GM19438 (cell line): ENCODE results near the gene KRT80.

Source experiments
- ATAC-seq: cut with Tn5 transposase; IDR thresholded peaks from one replicate; pipeline ENCODE4 v1.9.1; 2021; ENCODE audit warnings: low read depth; ENCODE audit not compliant: unreplicated experiment

The KRT80 gene

DNA sequence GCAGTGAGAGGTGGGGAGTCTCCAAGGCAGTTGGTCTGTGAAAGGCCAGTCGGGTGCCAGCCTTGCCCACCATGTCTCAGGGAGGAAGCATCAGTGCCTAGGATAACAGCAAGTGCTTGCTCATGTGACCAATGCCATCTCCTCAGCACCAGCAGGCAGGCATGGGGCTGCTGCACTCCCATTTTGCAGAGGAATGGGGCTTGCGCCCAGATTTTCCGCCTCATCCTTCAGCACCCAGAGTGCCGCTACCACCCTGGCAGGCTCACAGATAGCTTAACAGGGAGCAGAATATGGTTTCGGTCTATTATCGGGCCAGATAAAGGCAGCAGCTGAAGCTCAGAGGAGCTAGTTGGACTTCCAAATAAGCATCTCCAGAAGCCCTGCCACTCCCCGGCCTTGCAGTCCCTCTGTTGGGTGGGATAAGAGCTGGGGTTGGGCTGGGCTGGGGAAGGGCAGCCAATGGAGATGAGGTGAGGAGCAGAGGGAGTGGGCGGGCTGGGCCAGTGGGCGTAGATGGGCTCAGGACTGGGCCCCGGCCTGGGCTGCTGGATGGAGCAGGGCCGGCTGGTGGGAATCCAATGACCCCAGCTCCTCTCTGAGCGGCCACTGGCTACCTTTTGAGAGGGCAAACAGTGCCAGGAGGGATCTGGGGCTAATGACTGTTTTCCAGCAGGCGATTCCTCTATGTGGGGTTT is 8.4 kb upstream of the KRT80 start:
- no peak for ATAC-seq

DNA sequence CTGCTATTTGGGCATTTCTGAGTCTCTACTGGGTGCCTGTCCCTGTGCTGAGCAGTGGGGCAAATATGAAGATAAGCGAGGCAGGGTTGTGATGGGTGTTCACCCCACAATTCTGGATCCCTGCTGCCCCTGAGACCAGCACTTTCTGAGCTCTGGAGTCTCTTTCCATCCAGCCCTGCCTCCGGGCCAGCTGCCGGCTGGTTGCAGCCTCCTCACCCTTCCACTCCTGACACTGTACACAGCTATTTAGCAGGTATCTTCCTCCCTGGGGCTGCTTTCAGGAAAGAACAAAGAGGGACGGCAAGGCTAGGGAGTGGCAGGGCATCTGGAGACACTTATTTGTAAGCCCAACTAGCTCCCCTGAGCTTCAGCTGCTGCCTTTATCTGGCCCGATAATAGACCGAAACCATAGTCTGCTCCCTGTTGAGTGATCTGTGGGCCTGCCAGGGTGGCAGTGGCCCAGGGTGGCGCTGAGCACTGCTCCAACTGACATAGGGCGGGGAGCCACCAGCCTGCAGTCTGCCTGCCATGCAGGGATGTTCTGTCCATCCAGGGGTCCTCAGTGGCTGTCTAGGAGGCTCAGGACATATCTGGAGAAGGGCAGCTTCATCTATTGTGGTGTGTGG is 7.6 kb upstream of the KRT80 start:
- no peak for ATAC-seq

GRCh38 chr12:52198454-52199215 is 6.8 kb upstream of the KRT80 start:
- ATAC-seq, result no peak

DNA sequence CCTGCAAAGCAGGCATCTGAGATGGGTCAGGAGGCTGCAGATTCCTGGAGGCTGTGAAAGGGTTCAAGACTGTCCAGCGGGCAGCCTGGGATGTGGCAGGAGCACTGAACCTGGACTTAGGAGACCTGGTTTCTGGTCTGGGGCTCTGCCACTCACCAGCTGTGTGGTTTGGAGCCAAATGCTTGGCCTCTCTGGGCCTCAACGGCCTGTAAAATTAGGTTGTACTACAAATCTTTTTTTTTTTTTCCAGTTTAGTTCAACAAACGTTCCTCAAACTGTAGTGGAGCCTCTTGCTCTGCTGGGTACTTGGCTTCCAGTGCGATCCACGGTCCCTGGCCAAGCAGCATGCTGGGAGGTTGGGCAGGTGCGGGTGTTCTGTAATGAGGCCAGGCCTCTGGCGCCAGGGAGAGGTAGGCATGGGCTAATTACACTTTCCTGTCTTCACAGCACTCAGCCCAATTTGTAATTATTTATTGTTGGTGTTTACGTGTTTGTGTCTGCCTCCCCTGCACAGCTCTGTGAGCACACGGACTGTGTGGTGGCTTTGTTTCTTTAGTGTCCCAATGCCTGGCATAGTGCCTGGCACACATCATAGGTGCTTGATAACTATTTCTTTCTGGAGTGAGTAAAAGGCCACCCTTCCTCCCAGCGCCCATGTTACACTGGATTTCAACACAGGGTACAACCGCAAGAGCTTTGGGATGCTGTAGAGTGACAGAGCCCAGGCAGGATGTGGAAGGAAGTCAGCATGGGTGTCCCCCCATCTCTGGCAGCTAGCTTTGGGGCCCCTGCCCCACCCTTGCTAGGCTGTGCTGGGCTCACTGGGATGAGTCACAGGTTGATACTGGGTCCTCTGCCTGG is 5.8 kb upstream of the KRT80 start:
- no peak for ATAC-seq

- ATAC-seq, result no peak
Observed at GRCh38 chr12:52195065-52195730, 3.4 kb upstream of the KRT80 start.

DNA sequence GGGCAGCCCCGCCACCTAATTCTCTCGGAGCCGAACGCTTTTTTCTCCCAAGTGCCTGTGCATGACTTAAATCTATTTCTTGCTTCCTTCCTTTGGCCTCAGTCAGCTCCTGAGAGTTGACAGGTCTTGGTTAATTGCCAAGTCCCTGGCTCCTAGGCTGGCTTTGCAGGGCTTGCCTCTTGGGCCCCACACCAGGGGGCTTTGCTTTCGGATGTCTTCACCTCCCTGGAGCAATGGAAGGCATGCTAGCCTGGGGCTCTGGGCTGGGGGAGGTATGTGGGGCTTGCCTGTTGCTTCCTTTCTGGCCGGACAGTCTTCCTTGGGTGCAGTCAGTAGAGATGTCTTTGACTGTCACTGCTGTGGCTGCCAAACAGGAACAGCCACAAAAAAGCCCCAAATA is 2.2 kb upstream of the KRT80 start:
- ATAC-seq, result no peak

- no peak for ATAC-seq
Observed at GRCh38 chr12:52193532-52193931, 1.7 kb upstream of the KRT80 start.

DNA sequence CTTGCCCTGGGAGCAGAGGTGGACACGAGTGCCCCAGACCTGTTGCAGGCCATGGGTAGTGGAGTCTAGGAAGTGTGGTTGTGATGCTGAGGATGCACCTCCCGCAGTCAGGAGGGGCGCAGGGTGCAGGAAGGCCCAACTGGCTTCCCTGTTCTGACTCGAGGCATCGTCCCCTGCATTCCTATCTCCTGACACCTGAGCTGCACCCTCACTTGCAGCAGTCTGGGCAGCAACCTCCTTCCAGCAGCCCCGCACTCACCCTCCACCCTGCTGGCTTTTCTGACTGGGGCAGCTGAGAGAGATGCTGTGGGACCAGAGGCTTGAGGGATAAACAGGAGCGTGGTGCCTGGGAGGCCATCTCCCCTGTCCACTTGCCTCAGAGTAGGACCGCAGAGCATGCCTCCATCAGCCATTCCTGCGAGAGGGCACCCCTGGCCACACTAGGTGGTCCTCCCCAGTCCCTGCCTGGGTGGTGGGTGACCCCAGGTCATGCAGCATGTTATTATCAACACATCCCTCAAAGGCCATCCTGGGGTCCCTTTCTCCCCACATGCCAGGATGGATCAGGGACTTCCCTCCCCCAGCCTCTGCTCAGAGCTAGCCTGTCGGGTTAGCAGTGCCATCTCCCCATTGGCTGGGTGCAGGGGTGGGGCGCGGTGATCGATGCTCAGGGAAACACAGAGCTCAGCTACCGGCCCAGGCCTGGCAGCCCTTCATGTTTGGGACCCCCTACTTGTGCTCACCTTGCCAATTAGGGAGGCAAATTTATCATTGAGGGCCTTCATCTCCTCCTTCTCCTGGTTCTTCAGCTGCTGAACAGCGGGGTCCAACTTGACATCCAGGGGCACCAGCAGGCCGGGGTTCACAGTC is 719 bp downstream of the KRT80 start:
- ATAC-seq, result no peak

DNA sequence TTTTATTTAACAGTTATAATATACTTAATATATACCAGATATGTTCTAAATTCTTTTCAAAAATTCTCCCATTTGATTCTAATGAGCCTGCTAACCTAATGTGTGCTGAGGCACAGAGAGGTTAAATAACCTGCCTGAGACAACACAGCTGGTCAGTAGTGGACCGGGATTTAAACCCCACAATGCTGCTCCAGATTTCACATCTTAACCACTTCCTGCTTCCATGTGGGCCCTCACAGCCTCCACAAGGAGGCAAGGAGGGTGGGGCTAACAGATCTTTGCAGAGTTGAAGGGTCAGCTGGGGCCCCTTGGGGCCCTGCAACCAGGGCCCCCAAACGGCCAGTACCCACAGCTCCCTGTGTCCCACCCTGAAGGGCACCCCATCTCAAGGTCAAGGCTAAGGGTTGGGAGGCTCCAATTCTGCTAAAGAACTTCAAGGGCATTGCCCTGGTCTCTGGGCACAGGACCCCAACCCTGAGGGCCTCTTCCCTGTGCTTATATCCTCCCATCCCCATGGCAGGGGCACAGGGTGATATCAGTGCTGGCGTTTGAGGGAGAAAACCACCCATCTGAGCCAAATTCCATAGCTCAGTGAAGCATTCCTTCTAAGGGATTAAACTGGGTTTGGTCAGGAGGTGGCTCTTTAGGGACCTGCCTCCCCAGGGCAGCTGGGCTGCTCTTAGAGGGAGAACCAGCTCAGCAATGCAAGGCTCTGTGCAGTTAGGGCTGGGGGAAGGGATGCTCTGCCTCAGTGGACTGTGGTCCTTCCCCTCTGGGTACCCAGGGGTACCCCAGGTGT is 2.2 kb downstream of the KRT80 start:
- no peak for ATAC-seq

DNA sequence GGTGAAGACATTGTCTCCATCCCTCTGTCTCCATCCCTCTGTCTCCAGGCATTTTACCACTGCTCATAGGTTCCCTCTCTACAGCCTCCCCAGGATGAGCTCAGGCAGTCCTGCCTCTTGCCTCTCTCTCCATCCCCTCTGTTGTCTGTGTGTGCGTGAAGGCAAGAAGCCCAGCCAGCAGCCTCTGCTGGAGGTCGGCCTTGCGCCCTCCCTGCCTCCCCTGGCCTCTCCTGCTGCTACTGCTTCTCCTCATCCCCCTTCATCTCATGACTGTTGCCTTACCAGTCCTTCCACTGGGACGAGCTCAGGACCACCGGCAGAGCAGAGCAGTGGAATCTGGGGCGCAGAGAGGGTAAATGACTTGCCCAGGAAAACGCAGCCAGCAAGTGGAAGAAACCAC is 3.2 kb downstream of the KRT80 start:
- ATAC-seq, result no peak

DNA sequence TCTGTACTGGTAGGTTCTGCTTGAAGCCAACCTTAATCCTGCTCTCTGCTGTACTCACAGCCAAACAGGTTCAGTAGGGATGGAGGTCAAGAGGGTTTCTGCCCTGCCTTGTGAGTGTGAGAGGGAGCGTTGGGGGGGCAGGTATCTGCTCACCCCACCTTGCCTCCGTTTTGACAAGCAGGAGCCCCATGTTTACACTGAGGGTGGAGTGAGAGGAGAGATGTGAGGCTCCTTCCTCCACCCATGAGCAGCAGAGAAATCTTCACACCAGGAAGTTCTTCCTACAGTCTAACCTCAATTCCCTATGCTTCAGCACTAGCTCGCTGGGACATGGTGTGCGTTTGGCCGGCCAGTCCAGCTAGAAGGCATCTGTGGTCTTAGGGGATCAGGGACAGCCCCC is 4.2 kb downstream of the KRT80 start:
- no peak for ATAC-seq

- no peak for ATAC-seq
Observed at GRCh38 chr12:52187206-52187605, 4.6 kb downstream of the KRT80 start.

- no peak for ATAC-seq
Observed at GRCh38 chr12:52186118-52186840, 5.5 kb downstream of the KRT80 start.

DNA sequence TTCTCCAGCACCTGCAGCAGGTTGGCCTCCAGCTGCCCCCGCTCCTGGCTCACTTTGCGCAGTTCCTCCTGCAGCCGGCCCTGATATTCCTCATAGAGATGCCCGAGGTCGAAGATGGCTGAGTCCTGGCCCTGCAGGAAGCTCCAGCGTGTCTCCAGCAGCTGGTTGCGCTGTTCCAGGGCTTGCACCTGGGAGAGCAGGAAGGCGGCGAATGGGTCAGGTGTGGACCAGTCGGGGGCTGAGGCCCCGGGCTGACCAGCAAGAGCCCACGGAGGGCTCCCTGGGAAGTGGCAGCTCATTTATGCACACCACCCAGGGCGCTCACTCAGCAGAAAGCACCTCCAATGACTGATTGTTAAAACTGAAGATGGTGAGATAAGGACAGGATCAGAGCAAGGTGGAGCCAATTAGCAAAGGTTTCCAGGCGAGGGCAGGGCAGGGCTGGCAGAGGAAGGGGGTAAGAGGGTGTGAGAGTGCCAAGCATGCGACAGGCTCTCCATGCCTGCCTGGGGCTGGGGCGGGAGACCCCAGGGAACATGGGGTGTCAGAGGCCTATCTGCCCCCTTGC is 6.3 kb downstream of the KRT80 start:
- ATAC-seq, result no peak

GRCh38 chr12:52184813-52185212 is 7.0 kb downstream of the KRT80 start:
- ATAC-seq, result no peak

- ATAC-seq, result no peak
Observed at GRCh38 chr12:52183971-52184370, 7.8 kb downstream of the KRT80 start.

DNA sequence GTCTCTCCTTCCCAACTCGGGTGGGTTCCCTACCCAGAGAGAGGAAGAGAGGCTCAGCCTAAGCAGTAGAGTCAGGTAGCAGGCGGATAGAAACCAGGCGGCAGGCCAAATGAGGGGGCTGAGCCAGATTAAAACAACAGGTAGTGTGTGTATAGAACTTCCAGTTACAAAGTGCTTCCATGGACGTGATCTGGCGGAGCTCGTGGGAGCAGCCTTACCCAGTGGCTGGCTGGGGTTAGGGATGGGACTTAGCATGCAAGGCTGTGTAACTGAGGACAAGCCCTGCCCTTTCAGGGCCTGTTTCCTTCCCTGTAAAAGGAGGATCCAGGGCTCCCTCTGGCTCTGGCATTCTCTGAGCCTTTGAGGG is 8.3 kb downstream of the KRT80 start:
- no peak for ATAC-seq
